ENCODE measurements around the gene TBL3. TPM values are rescaled to one million over a fixed set of nuclear protein-coding genes. Genes with fewer than 3 reads are reported as not detected.

Gene TBL3
- total RNA-seq, 1 donor from 2014 or later, result 21.2 TPM

- no peak for DNase-seq (ENCODE audit: low read depth in 2 of 2)
Measured at GRCh38 chr16:2015117-2015946, 43.5 kb downstream of the TBL3 start.

GRCh38 chr16:2015947-2016208 lies 44.0 kb downstream of the TBL3 start:
- no peak for DNase-seq (ENCODE audit: low read depth in 2 of 2)

- DNase-seq (ENCODE audit: low read depth in 2 of 2), result no peak
Measured at GRCh38 chr16:2016407-2016922, 44.6 kb downstream of the TBL3 start.

- DNase-seq (ENCODE audit: low read depth in 2 of 2), result no peak
Measured at GRCh38 chr16:2019518-2019920, 47.7 kb downstream of the TBL3 start, which contains the start of gene NPW. NPW (plus strand) TSS chr16:2019785.

GRCh38 chr16:2019921-2020831 lies 48.3 kb downstream of the TBL3 start:
- DNase-seq (ENCODE audit: low read depth in 2 of 2), result no peak

GRCh38 chr16:2022723-2023091 lies 50.9 kb downstream of the TBL3 start:
- no peak for DNase-seq (ENCODE audit: low read depth in 2 of 2)

- DNase-seq (ENCODE audit: low read depth in 2 of 2), result peak; percentile 86 to 94
Measured at GRCh38 chr16:2023092-2024031, 51.5 kb downstream of the TBL3 start.

GRCh38 chr16:2024032-2024420 lies 52.2 kb downstream of the TBL3 start:
- no peak for DNase-seq (ENCODE audit: low read depth in 2 of 2)

- DNase-seq (ENCODE audit: low read depth in 2 of 2), result no peak
Measured at GRCh38 chr16:2025251-2025650, 53.4 kb downstream of the TBL3 start.

GRCh38 chr16:2025878-2026460 lies 54.1 kb downstream of the TBL3 start:
- no peak for DNase-seq (ENCODE audit: low read depth in 2 of 2)

- peak; percentile 41 to 62 for DNase-seq (ENCODE audit: low read depth in 2 of 2)
Measured at GRCh38 chr16:2026461-2027023, 54.7 kb downstream of the TBL3 start, which contains the start of gene NHERF2. NHERF2 (plus strand) TSS chr16:2026902; CDS start chr16:2027006, 104 bp downstream.

GRCh38 chr16:2027024-2028010 lies 55.5 kb downstream of the TBL3 start:
- peak; percentile 58 to 73 for DNase-seq (ENCODE audit: low read depth in 2 of 2)

- no peak for DNase-seq (ENCODE audit: low read depth in 2 of 2)
Measured at GRCh38 chr16:2028146-2028545, 56.3 kb downstream of the TBL3 start.

- no peak for DNase-seq (ENCODE audit: low read depth in 2 of 2)
Measured at GRCh38 chr16:2028620-2029220, 56.9 kb downstream of the TBL3 start.

GRCh38 chr16:2029350-2029749 lies 57.5 kb downstream of the TBL3 start:
- DNase-seq (ENCODE audit: low read depth in 2 of 2), result no peak

- DNase-seq (ENCODE audit: low read depth in 2 of 2), result no peak
Measured at GRCh38 chr16:2030036-2030435, 58.2 kb downstream of the TBL3 start.

GRCh38 chr16:2031081-2031577 lies 59.3 kb downstream of the TBL3 start:
- DNase-seq (ENCODE audit: low read depth in 2 of 2), result peak; percentile 36 to 86
